Endothelial cell of umbilical vein (primary cell): ENCODE data around the gene LAMB4.

Experiments
- EZH2 ChIP-seq: IDR thresholded peaks from 2 replicates; pipeline ENCODE4 v1.6.1; 2012; ENCODE audit warnings: borderline replicate concordance, low read depth, mild to moderate bottlenecking, moderate library complexity, low read length, inconsistent platforms; ENCODE audit not compliant: severe bottlenecking
- JUN ChIP-seq: IDR thresholded peaks from 2 replicates; pipeline ENCODE4 v1.6.1; 2011; ENCODE audit warnings: borderline replicate concordance, low read depth; ENCODE audit not compliant: insufficient read length, insufficient read depth
- MYC ChIP-seq: IDR thresholded peaks from one replicate; pipeline ENCODE4 v1.6.1; 2011; ENCODE audit warnings: mild to moderate bottlenecking, low read depth, low read length
- POLR2A ChIP-seq: IDR thresholded peaks from 2 replicates; pipeline ENCODE4 v1.6.1; 2012; ENCODE audit warnings: low read depth, mild to moderate bottlenecking, control low read depth, low read length
- POLR2AphosphoS5 ChIP-seq: IDR thresholded peaks from 2 replicates; pipeline ENCODE4 v1.6.1; 2012; ENCODE audit warnings: low read depth, mild to moderate bottlenecking, control low read depth, low read length, moderate library complexity; ENCODE audit not compliant: insufficient read depth
- TF ChIP-seq, protein P1 (sequence below), 2 donors: IDR thresholded peaks; 1 replicate in 1 of 2; 2 replicates in 1 of 2; pipeline ENCODE4 v1.5.1; 2011; ENCODE audit warnings: low read length in 2 of 2, mild to moderate bottlenecking in 2 of 2, moderate library complexity in 2 of 2, control low read depth in 1 of 2, inconsistent platforms in 1 of 2, low read depth in 1 of 2; ENCODE audit not compliant: insufficient read depth in 1 of 2; ENCODE audit errors: extremely low read depth in 1 of 2
- TF ChIP-seq, protein P2 (sequence below): IDR thresholded peaks from 2 replicates; pipeline ENCODE4 v1.6.1; 2011; ENCODE audit not compliant: insufficient read depth, insufficient read length

DNA sequence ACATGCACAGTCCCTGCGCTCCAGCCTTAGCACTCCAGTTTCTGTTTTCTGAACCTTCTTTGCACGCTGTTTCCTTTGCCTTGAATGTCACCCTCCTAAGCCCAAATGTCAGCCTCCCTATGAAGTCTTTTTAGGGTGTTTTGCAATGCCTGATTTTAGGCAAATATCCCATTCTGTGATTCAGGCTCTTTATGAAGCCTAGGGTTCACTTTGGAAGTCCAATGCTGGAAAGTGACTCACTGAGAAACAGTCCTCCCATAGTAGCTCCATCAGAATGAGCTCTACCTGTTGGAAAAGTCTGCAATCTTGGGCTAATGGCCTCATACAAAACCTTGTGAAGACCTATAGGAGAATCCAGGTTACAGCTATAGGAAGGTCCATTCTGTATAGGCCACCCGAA, 5.3 kb downstream of the LAMB4 start:
- TF ChIP-seq, protein P1, sequence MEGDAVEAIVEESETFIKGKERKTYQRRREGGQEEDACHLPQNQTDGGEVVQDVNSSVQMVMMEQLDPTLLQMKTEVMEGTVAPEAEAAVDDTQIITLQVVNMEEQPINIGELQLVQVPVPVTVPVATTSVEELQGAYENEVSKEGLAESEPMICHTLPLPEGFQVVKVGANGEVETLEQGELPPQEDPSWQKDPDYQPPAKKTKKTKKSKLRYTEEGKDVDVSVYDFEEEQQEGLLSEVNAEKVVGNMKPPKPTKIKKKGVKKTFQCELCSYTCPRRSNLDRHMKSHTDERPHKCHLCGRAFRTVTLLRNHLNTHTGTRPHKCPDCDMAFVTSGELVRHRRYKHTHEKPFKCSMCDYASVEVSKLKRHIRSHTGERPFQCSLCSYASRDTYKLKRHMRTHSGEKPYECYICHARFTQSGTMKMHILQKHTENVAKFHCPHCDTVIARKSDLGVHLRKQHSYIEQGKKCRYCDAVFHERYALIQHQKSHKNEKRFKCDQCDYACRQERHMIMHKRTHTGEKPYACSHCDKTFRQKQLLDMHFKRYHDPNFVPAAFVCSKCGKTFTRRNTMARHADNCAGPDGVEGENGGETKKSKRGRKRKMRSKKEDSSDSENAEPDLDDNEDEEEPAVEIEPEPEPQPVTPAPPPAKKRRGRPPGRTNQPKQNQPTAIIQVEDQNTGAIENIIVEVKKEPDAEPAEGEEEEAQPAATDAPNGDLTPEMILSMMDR (IDR thresholded peaks at IDR 0.05; ENCODE audit: extremely low read depth in 1 of 2, insufficient read depth in 1 of 2, low read depth in 1 of 2, low read length in 2 of 2) = no peak
- TF ChIP-seq, protein P2, sequence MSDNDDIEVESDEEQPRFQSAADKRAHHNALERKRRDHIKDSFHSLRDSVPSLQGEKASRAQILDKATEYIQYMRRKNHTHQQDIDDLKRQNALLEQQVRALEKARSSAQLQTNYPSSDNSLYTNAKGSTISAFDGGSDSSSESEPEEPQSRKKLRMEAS = no peak
- TF ChIP-seq EZH2 (no peak), MYC (no peak), POLR2A (no peak), JUN (no peak), POLR2AphosphoS5 (no peak)
